Uterus (tissue), 4 donors: Measurements from ENCODE around the gene IL6ST. TPM values are rescaled to one million over a fixed set of nuclear protein-coding genes. Genes with fewer than 3 reads are reported as not detected.

Source experiments
- DNase-seq, 2 donors: peaks; one replicate each; pipeline ENCODE4 v3.0.0-alpha.2; 2019 to 2020
- H3K27ac ChIP-seq, 2 donors: fragments of 200-600 bp; sonication (generic); 1 replicate in 1 of 2; 2 replicates in 1 of 2; pipeline ENCODE4 v1.5.1; 2016 to 2018
- H3K27me3 ChIP-seq, 2 donors: fragments of 200-600 bp; sonication (generic); one replicate each; pipeline ENCODE4 v1.5.1; 2018 to 2019; ENCODE audit warnings: control low read depth in 1 of 2
- H3K36me3 ChIP-seq, 2 donors: fragments of 200-600 bp; sonication (generic); one replicate each; pipeline ENCODE4 v1.5.1; 2019; ENCODE audit warnings: control low read depth in 1 of 2
- H3K4me1 ChIP-seq, 2 donors: fragments of 200-600 bp; sonication (generic); one replicate each; pipeline ENCODE4 v1.5.1; 2018 to 2019; ENCODE audit warnings: control low read depth in 1 of 2
- H3K4me3 ChIP-seq, 2 donors: fragments of 200-600 bp; sonication (generic); 1 replicate in 1 of 2; 2 replicates in 1 of 2; pipeline ENCODE4 v1.5.1; 2018 to 2019; ENCODE audit warnings: mild to moderate bottlenecking in 1 of 2
- H3K9me3 ChIP-seq, 2 donors: fragments of 200-600 bp; sonication (generic); one replicate each; pipeline ENCODE4 v1.5.1; 2019; ENCODE audit warnings: control low read depth in 1 of 2
- POLR2A ChIP-seq, 2 donors: fragments of 450-650 bp; IDR thresholded peaks; one replicate each; pipeline ENCODE4 v1.6.1; 2016; ENCODE audit warnings: antibody characterized with exemption in 2 of 2, mild to moderate bottlenecking in 1 of 2, moderate library complexity in 1 of 2
- intact Hi-C: fragments of 100-400 bp; cut with DNase I; formaldehyde crosslinking; loops from one replicate; pipeline ENCODE4 v1.15.1; 2023; ENCODE audit warnings: low total_unique reads
- total RNA-seq, 4 donors: library from RNA; depleted of rRNA in 3 of 4; stranded (reverse); fragments of >200 nt in 3 of 4; gene quantifications; one replicate each; pipeline versions ENCODE4 v1.1.0 to v1.2.4, GENCODE V29; 2014 to 2023
- TF ChIP-seq, protein P1 (sequence below), 4 experiments: fragments of 200-600 bp in 2 of 4; fragments of 450-650 bp in 2 of 4; sonication (generic) in 2 of 4; IDR thresholded peaks; one replicate each; pipeline ENCODE4 v1.5.1; 2016 to 2019; ENCODE audit warnings: antibody characterized with exemption in 4 of 4, mild to moderate bottlenecking in 2 of 4, moderate library complexity in 1 of 4
- donor health status: DM: yes; HTN: yes; CAD: no.

Gene IL6ST
- total RNA-seq, 4 donors from 2014 or later = 147 to 414 (median 364) TPM

DNA sequence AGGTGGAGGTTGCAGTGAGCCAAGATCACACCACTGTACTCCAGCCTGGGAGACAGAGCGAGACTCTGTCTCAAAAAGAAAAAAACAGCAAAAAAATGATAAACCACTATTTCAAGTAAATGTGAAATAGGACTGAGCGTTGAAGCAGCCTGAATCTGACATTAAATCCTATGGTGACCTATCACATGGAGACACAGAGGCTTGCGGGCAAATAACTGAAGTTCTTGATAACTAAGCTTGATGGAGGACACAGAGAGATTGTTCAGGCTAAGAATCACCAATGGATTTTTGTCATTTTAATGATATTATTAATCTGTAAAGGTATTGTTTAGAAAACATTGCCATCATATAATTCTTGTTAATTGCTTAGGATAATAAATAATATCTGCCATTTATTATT is 15.7 kb upstream of the IL6ST start:
- intact Hi-C loops = no loop called here
- Histone ChIP-seq H3K27ac (no peak overlapping the region), H3K9me3 (no peaks in the 10 kb centered on the region), H3K36me3 (no peaks in the 10 kb centered on the region), H3K4me1 (no peaks in the 10 kb centered on the region), H3K4me3 (no peak overlapping the region), H3K27me3 (no peaks in the 10 kb centered on the region)
- TF ChIP-seq, protein P1, sequence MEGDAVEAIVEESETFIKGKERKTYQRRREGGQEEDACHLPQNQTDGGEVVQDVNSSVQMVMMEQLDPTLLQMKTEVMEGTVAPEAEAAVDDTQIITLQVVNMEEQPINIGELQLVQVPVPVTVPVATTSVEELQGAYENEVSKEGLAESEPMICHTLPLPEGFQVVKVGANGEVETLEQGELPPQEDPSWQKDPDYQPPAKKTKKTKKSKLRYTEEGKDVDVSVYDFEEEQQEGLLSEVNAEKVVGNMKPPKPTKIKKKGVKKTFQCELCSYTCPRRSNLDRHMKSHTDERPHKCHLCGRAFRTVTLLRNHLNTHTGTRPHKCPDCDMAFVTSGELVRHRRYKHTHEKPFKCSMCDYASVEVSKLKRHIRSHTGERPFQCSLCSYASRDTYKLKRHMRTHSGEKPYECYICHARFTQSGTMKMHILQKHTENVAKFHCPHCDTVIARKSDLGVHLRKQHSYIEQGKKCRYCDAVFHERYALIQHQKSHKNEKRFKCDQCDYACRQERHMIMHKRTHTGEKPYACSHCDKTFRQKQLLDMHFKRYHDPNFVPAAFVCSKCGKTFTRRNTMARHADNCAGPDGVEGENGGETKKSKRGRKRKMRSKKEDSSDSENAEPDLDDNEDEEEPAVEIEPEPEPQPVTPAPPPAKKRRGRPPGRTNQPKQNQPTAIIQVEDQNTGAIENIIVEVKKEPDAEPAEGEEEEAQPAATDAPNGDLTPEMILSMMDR (IDR thresholded peaks at IDR 0.05) = no peak
- no peak for TF ChIP-seq POLR2A (IDR thresholded peaks at IDR 0.05)
- DNase-seq = no peak

DNA sequence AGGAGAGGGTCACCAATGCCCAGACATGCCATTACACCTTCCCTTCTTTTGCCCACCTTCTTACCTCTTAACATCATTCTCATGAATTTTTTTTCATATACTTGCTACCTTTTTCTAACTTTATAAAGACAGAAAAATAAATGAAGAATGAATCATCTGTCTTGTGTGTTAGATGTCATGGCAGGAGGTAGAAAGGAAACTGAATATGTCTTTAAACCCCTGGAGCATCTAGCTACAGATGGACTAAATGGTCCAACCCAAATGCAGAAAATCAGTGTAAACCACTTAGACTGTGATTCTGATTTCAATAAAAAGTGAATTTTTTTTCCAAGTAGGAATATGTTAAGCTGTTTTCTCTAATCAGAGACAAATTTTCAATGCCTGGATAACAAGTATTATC is 11.8 kb upstream of the IL6ST start:
- Histone ChIP-seq H3K4me1 (no peaks in the 10 kb centered on the region), H3K27me3 (no peaks in the 10 kb centered on the region), H3K9me3 (no peaks in the 10 kb centered on the region), H3K4me3 (no peak overlapping the region), H3K36me3 (no peaks in the 10 kb centered on the region), H3K27ac (no peak overlapping the region)
- DNase-seq = no peak
- intact Hi-C loops = no loop called here
- TF ChIP-seq, protein P1 (IDR thresholded peaks at IDR 0.05) = no peak
- no peak for TF ChIP-seq POLR2A (IDR thresholded peaks at IDR 0.05)

DNA sequence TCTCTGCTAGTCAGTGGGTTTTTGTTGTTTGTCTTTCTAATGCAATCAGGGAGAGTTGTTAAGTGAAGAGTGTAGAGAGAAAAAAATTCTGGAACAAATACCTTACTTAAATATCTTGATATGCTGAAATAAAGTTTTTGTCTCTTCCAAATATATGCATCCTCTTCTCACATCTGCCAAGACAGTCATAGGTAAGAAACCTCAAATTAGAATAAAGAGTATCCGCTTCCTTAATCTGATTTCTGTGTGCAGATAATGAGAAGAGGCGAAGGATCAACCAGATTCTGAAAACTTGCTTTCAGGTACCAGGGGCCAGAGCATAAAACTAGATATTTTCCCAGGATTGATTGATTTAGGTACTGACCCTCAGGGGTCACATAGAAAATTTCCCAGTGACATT is 11.3 kb upstream of the IL6ST start:
- TF ChIP-seq, protein P1 (IDR thresholded peaks at IDR 0.05) = no peak
- TF ChIP-seq POLR2A (IDR thresholded peaks at IDR 0.05) = no peak
- intact Hi-C loops = no loop called here
- H3K36me3 ChIP-seq = no peaks in the 10 kb centered on the region

GRCh38 chr5:56004874-56005273 is 10.1 kb upstream of the IL6ST start:
- Histone ChIP-seq H3K9me3 (no peaks in the 10 kb centered on the region), H3K27ac (no peak overlapping the region), H3K36me3 (no peaks in the 10 kb centered on the region), H3K27me3 (no peaks in the 10 kb centered on the region), H3K4me3 (no peak overlapping the region), H3K4me1 (no peaks in the 10 kb centered on the region)
- intact Hi-C loops = no loop called here
- no peak for DNase-seq
- TF ChIP-seq POLR2A (IDR thresholded peaks at IDR 0.05) = no peak
- TF ChIP-seq, protein P1 (IDR thresholded peaks at IDR 0.05) = no peak

More for the DNA sequence above, 11.3 kb upstream of the IL6ST start:
- Histone ChIP-seq H3K9me3 (no peaks in the 10 kb centered on the region), H3K27me3 (no peaks in the 10 kb centered on the region), H3K4me1 (no peaks in the 10 kb centered on the region), H3K4me3 (no peak overlapping the region), H3K27ac (no peak overlapping the region)
- DNase-seq = no peak

DNA sequence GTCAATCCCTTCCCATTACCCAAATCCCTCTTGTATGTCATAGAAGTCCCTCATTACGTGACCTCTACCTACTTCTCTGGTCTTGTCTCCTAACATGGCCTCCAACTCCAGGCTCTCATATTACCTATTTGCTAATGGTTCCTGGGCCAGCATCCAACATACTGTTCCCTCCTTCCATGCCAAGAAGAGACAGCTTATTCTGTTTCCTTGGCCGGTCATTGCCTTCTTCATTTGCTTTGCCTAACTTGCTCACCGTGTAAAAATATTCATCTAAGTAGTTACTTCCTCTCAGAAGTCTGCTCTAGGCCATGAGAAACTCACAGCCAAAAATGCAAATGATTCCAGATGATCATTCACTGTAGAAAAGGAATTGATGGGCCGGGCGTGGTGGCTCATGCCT is 8.9 kb upstream of the IL6ST start:
- Histone ChIP-seq H3K9me3 (no peaks in the 10 kb centered on the region), H3K27me3 (no peaks in the 10 kb centered on the region), H3K36me3 (no peaks in the 10 kb centered on the region), H3K4me1 (no peaks in the 10 kb centered on the region), H3K27ac (no peak overlapping the region), H3K4me3 (no peak overlapping the region)
- no peak for DNase-seq
- TF ChIP-seq POLR2A (IDR thresholded peaks at IDR 0.05) = no peak
- TF ChIP-seq, protein P1 (IDR thresholded peaks at IDR 0.05) = no peak
- intact Hi-C loops = no loop called here
